Measurements from ENCODE around the gene METTL24. TPM values are rescaled to one million over a fixed set of nuclear protein-coding genes. Genes with fewer than 3 reads are reported as not detected.

The METTL24 gene
- total and polyA plus RNA-seq, 7 donors = 0.04 TPM; not detected in 6

Other genes with a start within 250 kb of the METTL24 start
- 1 to 10 TPM in 1 of 4 donors, under 1 TPM in 3; 0.47 to 1.1 (median 0.81) TPM for gene WASF1, start 178.7 kb downstream of the METTL24 start, total RNA-seq
- 1 to 10 TPM in 2 of 3 donors, under 1 TPM in 1; 0.90 to 5.3 (median 2.3) TPM for gene WASF1, start 178.7 kb downstream of the METTL24 start, polyA plus RNA-seq
- 10 to 100 TPM in 3 of 4 donors, 1 to 10 TPM in 1; 8.5 to 18.9 (median 14.1) TPM for gene CDC40, start 177.9 kb downstream of the METTL24 start, total RNA-seq
- gene CDC40, start 177.9 kb downstream of the METTL24 start, polyA plus RNA-seq = 10 to 100 TPM in 2 of 3 donors, 1 to 10 TPM in 1; 9.8 to 27.7 (median 13.7) TPM
- 1 to 10 TPM; 2.7 to 9.7 (median 4.8) TPM for gene DDO, start 57.2 kb upstream of the METTL24 start, total RNA-seq
- gene DDO, start 57.2 kb upstream of the METTL24 start, polyA plus RNA-seq = 1 to 10 TPM; 1.7 to 9.7 (median 4.8) TPM
- not detected for gene SLC22A16, start 118.3 kb upstream of the METTL24 start, total RNA-seq
- gene SLC22A16, start 118.3 kb upstream of the METTL24 start, polyA plus RNA-seq = under 1 TPM in 2 of 3 donors, not detected in 1; 0.03 to 0.07 TPM